ENCODE measurements around the gene DNAJC15.
"Not testable (repeated sequence)": the region's sequence is repeated elsewhere in the genome, so short reads cannot be mapped to it uniquely, and the experiment has no call there.

DNAJC15 gene

GRCh38 chr13:43046259-43046658 lies 22.9 kb downstream of the DNAJC15 start:
- DNase-seq: no peak

GRCh38 chr13:43054803-43055802 lies 31.7 kb downstream of the DNAJC15 start:
- DNase-seq: peak; percentile 85

- DNase-seq: peak; percentile 86
Measured at GRCh38 chr13:43057653-43058317, 34.4 kb downstream of the DNAJC15 start.

GRCh38 chr13:43058318-43058674 lies 34.9 kb downstream of the DNAJC15 start:
- peak; percentile 95 for DNase-seq

GRCh38 chr13:43058831-43059230 lies 35.4 kb downstream of the DNAJC15 start:
- DNase-seq: no peak

GRCh38 chr13:43059779-43060178 lies 36.4 kb downstream of the DNAJC15 start:
- DNase-seq: not testable (repeated sequence)

GRCh38 chr13:43060806-43061205 lies 37.4 kb downstream of the DNAJC15 start:
- DNase-seq: not testable (repeated sequence)

- no peak for DNase-seq
Measured at GRCh38 chr13:43061496-43062280, 38.3 kb downstream of the DNAJC15 start.

- no peak for DNase-seq
Measured at GRCh38 chr13:43071824-43072223, 48.4 kb downstream of the DNAJC15 start.

- DNase-seq: no peak
Measured at GRCh38 chr13:43072394-43072793, 49.0 kb downstream of the DNAJC15 start.

GRCh38 chr13:43074824-43075510 lies 51.6 kb downstream of the DNAJC15 start:
- DNase-seq: peak; percentile 28

GRCh38 chr13:43075511-43075902 lies 52.1 kb downstream of the DNAJC15 start:
- peak; percentile 28 for DNase-seq

- DNase-seq: no peak
Measured at GRCh38 chr13:43077046-43077445, 53.7 kb downstream of the DNAJC15 start.

GRCh38 chr13:43077461-43077860 lies 54.1 kb downstream of the DNAJC15 start:
- DNase-seq: peak; percentile 25

- no peak for DNase-seq
Measured at GRCh38 chr13:43077906-43078305, 54.5 kb downstream of the DNAJC15 start.

- no peak for DNase-seq
Measured at GRCh38 chr13:43078399-43078798, 55.0 kb downstream of the DNAJC15 start.

- DNase-seq: no peak
Measured at GRCh38 chr13:43079392-43079931, 56.1 kb downstream of the DNAJC15 start.

- no peak for DNase-seq
Measured at GRCh38 chr13:43080199-43080598, 56.8 kb downstream of the DNAJC15 start.

- DNase-seq: no peak
Measured at GRCh38 chr13:43081866-43082265, 58.5 kb downstream of the DNAJC15 start.

- no peak for DNase-seq
Measured at GRCh38 chr13:43083750-43084149, 60.4 kb downstream of the DNAJC15 start.

GRCh38 chr13:43085545-43085944 lies 62.2 kb downstream of the DNAJC15 start:
- peak; percentile 56 for DNase-seq

GRCh38 chr13:43086181-43086580 lies 62.8 kb downstream of the DNAJC15 start:
- peak; percentile 47 for DNase-seq
